OCI-LY3 (cell line): ENCODE data around the gene DDX31.

Source experiments
- CTCF ChIP-seq: fragments of 200-600, 300-600 bp; sonication (generic); IDR thresholded peaks from 2 replicates; pipeline ENCODE4 v1.5.1; 2014; ENCODE audit warnings: antibody characterized with exemption, low read length, low read depth
- EZH2phosphoT487 ChIP-seq: fragments of 200-600 bp; shearing (Covaris generic); IDR thresholded peaks from 2 replicates; pipeline ENCODE4 v1.6.1; 2018; ENCODE audit warnings: antibody characterized with exemption, mixed run types, low read depth

DNA sequence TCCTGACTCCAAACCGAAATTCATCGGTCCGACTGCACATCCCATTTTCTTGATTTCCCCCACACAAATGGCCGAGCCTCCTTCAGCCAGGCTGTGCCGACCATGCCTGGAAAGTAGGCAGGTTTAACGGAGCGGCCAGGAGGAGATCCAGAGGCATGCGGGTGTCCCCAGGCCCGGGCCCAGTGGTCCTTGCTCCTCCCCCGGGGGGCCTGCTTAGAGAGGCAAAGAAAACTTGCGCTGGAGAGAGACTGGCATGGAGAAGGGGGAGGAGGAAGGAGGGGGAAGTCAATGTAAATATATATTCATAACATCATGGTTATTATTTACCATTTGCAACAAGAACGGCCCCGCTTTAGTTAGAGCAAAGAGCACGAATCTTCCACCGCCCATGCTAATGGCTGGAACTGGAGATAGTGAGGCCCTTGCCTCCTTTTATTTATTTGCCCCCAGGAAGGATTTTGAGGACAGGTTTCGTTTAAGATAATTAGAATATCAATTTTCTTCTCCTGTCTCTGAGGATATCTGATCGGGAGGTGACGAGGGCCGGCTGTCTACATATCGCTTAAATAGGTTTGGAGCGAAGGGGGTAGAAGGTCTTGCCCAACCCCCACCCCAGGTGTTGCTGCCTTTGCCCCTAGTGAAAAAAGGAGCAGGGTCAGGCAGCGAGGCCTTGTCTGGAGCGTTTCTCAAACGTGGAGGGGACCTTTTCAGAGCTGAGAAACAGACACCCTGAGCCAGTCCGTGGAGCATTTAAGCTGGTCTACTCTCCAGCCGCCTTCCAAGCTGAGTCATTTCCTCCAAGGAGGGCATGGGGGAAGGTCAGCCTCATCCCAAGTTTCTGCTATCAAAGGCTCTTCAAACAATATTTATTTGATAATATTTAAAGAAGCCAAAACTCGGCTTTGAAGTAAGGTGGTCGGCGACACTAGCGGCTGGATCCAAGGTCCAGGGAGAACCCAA is 84.9 kb downstream of the DDX31 start:
- TF ChIP-seq CTCF (no peak), EZH2phosphoT487 (no peak)
